Measurements from ENCODE around the gene KIAA1328. TPM values are rescaled to one million over a fixed set of nuclear protein-coding genes. Genes with fewer than 3 reads are reported as not detected.

Gene KIAA1328
- polyA plus RNA-seq, 5 donors, result 14.2 to 26.9 (median 25.9) TPM

DNA sequence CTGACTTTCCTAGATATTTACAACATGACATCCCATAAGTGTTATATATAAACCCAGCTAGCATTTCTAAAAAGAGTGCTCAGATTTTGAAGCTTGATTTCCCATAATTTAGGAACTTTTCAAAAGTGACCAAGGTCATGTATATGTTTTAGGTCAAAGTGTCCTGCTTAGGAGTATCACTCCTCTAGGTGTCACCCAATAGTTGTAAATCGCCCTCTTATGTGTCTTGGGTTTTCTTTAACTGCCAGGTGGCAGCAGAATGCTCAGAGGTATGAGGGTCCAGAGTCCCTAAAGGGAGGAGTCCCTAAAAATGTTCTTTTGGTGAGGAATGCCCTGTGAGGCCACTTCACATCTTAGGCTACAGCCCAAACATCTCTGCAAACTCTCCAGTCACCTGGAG lies 378.4 kb downstream of the KIAA1328 start:
- no peak for DNase-seq

DNA sequence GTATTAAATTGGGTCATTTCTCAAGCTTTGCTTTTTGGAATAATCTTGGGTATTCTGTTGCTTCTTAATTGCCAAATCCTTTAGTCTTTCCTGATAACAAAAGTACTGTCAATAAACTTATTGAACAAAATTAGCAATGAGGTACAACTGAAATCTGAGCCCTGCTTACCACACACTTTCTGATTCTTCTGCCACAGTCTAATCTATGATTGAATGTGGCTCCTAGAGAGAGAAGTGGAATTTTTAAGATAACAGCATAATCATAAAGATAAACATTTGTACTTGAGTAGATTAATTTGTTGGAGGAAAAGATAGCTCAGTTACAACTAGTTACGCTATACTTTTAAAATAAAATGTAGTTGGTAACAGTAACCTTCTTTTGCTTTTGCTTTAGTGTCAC lies 381.9 kb downstream of the KIAA1328 start:
- DNase-seq, result no peak

DNA sequence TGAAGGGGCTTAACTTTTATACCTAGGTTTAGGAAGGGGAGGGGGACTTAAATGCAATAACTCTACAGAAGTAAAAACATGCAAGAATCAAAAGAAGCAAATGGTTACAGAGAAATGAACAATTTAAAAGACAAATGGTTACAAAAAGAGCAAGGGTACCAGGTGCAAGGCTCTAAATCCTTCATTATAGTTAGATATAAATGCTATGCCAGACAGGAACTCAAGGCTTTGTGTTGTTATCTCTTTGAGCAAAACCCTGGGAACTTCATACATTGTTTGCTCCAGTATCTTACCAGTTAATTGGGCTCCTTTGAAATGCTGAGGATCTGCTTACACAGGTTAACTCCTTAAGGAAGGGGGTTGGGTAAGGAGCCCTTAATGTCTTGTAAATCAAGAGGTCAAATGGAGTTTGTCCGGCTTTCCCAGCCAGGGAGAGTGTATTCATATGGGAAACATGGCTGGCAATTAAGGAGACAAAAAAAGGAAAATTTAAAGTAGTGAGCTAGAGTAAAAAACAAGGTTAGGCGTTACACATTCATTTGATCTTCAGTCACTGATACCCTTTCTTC lies 389.2 kb downstream of the KIAA1328 start:
- DNase-seq, result no peak

DNA sequence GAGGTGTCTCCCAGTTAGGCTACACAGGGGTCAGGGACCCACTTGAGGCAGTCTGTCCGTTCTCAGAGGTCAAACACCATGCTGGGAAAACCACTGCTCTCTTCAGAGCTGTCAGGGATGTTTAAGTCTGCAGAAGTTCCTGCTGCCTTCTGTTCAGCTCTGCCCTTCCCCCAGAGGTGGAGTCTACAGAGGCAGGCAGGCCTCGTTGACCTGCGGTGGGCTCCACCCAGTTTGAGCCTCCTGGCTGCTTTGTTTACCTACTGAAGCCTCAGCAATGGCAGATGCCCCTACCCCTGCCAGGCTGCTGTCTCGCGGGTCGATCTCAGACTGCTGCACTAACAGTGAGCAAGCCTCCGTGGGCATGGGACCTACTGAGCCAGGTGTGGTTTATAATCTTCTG lies 390.3 kb downstream of the KIAA1328 start:
- no peak for DNase-seq

DNA sequence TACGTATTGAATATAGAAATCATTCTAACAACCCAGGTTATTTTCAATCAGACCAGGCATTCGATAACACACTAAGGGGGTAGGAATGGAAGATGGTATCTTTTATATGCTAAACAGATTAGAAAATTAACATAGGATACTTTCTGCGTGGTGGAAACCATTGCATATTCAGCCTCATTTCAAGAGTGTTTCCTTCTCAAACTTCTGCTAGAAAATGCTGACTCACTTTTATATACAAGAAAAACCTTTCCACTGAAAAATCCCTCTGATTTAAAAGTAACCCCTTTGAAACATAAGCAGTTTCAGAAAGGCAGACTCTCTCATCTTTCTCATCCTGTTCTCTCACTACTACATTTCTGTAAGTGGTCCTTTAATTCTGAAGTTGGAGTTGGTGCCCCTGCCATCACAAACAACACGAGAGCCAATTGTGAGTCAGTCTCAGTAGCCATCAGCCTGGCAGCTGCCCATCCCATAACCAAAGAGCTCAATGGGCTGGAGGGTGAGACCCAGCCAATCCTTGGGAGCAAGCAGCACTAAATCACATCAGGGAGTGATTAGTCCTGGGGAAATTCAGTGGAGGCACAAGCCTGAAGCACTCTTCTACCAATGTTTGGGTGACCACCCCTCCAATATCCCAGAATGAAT lies 393.5 kb downstream of the KIAA1328 start:
- DNase-seq, result no peak

DNA sequence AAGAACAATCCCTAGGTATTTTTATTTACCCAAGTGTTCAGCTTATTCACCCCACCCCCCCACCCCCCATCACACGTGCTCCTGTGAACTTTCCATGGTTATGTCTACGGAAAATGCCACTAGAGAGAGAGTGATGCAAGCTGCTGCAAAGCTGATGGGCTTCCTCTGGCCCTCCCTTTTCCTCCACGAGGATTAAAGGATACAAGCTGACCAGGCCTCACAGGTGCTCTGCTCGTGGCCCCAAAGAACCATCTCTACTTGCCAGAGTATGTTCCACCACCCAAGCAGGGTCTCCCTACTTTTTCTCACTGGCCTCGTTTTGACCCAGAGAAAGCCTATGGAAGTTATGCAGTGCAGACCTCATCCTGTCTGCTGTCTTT lies 394.1 kb downstream of the KIAA1328 start:
- DNase-seq, result no peak

DNA sequence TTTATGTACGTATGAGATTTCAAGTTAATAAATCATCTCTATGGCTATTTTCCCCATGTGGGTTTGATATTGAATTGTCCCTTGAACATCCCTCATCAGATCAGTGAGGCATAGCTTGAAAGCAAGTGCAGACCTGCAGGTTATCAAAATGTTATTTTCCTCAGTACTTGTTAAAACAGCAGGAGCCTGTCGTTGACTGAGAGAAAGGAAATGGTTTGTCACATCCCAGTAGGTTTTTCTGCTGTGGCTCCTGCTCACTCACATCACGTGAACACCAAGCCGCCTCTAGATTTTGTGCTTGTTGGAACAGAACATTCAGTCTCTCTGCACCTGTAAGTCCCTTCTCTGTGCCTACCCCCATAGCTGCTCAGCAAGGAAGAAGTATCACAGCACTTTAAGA lies 396.4 kb downstream of the KIAA1328 start:
- DNase-seq, result no peak

DNA sequence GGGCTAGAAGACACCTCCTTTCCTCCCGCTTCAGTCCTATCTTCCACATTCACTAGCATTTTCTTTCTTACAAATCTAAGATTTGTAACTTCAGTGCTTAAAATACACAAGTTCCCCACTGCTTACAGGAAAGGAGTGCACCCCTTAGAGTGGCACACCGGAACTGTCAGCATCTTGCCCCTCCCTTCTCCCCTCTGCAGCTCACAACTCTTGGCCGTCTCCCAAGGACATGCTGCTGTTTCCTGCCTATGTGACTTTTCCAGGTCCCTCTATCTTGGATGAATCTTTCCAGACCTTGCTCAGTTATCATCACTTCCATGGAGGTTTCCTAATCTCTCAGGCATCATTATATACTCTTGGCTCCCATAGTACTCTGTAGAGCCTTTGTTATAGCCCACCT lies 401.8 kb downstream of the KIAA1328 start:
- no peak for DNase-seq

DNA sequence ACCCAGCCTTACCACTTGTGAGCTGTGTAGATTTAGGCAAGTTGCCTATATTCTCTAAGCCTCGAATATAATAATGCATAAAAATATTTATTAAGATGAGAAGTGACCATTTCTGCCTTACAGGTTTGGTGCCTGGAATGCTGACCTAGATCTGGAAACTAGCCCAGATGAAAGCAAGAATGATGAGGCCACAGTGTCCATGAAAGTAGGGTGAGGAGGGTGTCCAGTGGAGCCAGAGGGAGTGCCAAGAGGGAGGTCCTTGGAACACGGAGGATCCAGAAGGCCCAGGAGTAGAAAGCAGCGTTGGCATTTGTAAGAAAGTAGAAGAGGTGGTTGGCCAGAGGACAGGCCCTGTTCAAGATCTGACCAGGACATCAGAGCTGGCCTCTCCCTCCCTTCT lies 402.3 kb downstream of the KIAA1328 start:
- DNase-seq, result no peak

DNA sequence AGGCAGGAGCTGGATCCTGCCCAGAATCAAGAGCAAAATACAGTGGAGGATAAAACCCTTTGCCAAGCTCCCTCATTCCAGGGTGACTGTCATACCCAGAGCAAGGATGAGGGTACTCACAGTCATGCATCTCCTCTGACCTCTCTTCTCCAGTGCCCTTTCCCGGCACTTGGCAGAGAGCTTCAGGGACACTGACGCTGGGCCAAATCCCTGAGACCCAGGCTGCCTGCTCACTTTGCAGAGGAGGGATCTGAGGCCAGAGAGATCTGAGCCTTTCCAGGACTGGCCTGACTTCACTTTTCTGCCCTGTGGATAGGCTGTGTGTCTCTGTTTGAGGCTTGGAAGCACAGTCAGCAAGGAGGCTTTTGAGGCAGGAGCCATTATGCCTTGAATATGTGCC lies 406.7 kb downstream of the KIAA1328 start:
- no peak for DNase-seq

DNA sequence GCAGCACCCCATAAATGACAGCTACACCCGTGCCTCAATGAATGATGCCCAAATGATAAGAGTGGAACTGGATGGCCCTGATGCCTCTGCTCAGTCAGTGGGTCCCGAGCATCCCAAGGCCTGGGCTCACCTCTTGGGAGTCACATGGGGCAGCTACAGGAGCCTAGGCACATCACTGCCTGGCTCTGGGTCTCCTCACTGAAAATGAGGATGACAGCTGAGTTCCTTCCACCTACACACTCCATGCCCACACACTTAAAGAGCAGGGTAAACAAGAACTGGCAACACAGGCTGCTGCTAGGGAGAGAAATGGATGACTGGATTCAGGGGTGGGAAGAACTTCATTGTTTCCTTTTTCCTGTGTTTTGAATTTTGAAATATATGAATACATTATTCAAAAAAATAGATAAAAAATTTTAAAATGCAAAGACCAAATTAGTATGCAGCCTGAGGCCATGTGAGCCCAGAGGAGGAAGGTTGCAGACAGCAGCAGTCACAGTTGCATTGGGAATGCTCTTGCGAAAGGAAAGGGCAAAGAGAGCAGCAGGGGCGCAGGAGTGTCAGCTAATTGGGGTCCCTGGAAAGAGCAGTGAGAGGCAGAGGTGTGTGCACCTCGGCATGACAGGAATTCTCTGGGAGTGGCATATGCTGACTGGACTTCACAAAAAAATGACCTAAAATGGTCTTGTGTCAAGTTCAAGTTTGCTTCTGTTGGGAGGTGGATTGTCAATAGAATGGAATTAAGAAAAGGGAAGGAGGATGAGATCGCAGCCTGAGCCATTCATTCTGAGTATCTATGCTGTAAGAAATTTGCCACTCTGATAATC lies 409.6 kb downstream of the KIAA1328 start:
- DNase-seq, result no peak

DNA sequence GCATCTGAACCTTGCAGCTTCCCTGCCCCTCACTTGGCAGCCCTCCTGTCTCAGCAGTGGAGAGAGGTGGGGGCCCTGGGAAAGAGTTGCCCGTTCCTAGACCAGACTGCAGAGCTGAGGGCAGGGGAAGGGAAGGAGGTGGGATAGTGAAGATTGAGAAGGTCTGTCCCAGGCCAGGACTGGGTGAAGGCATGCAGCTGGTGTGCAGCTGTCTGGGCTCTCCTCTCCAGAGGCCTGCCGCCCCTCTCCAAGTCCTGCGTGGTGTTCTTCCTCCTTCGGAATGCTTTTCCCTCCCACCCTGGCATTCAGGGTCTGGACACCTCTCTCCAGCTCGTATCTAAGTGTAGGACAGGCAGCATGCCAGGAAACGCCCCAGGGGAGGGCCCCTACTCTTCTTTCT lies 413.2 kb downstream of the KIAA1328 start:
- no peak for DNase-seq

DNA sequence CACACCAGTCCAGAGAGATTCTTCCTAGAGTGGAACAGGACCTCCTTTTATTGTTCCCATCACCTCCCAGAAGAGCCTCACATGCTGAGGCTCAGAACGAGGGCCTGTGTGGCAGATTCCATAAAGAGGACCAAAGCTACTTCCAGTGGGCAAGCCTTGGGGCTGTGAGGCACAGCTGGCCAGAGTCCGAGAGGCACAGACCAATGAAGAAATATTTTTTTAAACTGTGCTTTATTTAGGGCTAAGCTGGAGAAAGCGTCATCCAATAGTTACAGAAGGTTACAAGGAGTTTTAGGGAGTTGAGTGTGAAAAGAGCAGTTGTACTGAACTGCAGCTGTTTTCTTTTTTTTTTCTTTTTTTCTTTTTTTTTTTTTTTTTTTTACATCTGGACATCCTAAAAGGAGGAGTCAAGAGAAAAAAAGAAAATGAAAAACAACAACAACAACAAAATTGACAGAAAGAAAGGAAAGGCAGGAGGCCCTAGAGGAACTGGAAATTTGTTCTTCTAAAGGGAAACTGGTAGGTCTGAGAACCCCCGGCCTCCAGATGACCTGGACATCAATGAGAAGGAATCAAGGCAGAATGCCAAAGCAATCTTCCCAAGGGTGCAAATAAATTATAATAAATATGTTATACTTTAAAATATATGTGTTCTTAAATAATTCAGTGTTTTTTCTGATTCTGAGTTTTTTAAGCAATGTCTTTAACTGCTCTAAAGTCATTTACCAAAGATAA lies 414.1 kb downstream of the KIAA1328 start:
- DNase-seq, result no peak

DNA sequence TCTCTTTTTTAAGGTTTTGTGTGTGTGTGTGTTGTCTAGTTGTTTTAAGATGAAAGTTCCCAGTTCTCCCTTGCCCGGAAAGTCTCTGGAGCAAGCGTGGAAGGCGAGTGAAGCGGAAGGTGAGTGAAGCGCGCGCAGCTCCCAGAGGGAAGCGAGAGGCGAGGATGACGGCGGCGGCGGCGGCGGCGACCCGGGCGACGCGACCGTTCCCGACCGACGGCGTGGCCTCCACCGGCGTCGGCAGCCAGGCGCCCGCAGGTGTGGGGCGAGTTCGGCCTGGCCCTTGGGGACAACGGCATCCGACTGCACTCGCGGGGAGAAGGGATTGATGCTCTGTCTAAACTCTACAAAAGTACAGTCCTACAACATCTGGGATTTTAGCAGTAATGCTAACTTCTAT lies 414.8 kb downstream of the KIAA1328 start:
- DNase-seq, result no peak

DNA sequence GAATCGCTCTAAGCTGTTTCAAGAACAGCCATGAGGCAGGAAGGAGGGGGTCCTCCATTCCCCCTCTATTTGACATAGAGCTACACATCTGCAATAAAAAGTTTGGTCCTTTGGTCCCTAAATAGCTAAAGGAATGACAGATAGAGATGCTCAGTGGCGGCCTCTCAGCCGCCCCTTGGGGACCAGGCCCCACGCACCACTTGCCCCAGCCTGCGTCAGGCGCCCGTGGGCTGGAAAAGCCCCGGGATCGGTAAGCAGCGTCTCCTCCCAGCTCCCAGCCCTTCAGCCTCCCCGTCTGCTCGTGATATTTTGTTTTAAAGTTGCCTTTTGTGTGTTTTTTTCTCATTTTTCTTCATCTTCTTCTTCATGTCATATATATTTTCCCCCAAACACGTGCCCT lies 415.7 kb downstream of the KIAA1328 start:
- DNase-seq, result no peak

DNA sequence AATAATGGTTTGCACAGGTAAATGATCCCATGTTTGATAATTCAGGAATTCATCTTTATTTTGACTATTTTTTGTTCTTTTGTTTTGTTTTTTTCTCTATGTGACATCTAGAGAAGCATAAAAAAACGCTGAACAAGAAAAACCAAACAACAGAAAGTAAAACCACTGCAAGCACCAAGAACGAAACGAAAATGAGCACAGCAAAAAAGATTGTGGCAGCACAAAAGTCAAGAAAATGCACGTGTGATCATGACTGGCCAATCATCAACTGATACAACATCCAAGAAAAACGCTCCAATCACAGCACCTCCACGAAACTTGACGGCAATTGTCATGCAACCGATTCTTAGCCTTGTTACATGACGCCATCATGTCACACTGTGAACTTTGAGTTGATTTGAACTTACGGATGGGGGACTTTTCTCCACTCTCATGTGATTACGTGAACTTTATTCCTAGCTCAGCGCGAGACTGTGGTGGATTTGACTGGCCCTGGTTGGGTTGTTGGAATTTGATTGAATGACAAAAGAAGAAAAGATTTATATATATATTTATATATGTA lies 417.9 kb downstream of the KIAA1328 start:
- no peak for DNase-seq

DNA sequence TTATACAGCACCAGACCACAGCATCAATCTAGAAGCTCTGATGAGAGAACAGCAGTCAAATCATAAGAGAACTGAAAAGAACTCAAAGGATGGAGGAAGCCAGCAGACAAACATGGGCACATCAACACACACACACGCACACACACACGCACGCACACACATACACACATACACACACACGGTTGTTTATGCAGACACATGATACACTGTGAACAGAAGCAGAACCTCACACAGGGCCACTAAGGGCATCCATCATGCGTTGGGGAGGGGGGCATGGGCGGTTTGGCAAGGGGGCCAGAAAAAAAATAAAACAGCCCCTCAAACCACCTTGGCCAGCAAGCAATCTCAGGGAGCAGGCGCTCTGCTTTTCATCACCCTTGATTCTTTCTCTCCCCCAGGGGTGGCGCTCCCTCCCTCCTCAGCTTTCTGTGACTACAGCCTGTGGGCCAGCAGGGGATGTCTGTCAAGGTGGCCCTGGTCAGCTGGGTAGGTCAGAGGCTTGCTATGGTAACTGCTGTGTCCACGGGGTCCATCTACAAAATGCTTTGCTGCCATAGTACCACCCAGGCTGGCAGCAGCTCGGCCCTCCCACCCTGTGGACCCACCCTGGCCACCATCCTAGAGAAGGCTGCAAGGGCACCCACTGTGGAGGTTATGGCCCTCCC lies 418.7 kb downstream of the KIAA1328 start:
- no peak for DNase-seq

DNA sequence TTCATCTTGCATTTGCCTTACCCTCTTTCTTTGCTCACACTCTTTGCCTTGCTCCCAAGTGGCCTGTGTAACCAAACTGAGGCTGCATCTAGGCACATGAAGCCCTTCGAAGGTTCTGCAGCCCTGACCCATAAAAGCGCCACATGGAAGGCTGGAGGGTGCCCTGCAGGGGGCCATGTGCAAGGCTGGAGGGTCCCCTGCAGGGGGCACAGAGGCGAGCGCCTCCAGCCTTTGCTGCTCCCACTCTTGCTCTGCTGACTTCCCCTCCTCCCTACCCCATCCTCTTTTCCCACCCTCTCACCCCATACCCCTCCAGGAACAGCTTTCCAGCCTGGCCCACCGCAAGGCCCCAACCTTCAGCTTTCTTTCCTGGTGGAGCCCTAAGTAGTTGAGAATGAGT lies 419.4 kb downstream of the KIAA1328 start:
- DNase-seq, result no peak

DNA sequence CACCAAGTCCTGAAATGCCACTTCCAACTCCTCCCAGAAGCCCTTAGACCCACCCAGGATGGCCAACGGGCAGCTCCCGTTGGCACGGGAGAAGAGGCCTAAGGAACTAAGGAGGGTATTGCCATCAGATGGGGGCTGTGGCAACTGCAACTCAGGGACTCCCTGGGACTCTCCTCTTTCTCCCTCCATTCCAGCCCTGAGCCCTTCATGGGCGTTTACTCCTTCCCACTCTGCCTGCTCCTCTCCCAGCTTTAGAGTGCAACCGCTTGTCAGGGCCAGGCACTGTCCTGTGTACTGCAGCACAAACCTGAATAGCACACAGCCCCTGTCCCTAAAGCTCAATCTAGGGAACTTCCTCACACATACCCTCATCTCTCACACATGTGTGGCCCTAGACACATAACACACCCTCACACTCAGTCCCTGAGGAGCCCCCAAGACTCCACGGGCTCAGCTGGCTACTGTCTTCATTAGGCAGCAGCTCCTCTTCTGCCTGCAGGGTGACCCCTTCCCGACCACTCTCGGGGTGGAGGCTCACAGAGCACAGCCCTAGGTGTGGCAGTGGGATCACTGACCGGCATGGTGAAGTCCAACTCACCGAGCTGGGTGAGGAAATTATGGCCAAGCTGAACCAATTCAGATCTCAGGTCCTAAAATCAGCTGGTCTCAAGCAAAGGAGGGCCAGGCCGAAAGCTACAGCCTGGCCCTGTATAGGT lies 420.4 kb downstream of the KIAA1328 start:
- DNase-seq, result no peak

DNA sequence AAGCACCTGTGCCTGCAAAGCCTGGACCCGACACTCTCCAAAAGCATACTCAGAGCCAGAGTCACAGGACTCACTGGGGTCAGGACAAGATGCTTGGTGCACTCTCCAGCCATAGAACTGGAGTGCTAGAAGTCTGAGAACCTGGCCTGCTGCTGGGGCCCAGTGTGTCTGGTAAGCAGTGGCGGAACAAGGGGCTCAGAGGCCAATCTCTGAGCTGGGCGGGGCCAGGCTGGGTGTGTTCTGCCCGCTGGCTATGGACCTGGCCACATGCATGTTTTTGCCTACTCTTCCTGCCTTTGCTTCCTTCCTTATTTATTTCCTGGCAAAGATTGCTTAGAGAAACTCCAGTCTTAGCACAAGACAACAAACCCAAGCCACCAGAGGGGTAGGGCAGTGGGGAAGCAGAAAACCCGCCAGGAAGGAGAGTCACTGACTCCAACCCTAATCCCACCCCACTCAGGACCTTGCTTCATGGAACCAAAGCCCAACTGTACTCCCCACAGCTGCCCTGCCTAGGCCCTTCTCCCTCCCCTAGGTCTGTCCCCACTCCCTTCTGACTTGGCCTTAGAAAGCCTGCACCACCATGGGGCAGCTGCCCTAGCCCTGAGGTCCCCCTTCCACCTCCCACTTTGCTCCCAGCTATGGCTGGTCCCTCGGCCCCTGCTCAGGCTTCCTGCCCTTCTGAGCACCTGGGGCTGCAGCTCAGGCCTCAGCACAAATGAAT lies 421.1 kb downstream of the KIAA1328 start:
- DNase-seq, result no peak
